ENCODE results near the gene SIAH2.

DNA sequence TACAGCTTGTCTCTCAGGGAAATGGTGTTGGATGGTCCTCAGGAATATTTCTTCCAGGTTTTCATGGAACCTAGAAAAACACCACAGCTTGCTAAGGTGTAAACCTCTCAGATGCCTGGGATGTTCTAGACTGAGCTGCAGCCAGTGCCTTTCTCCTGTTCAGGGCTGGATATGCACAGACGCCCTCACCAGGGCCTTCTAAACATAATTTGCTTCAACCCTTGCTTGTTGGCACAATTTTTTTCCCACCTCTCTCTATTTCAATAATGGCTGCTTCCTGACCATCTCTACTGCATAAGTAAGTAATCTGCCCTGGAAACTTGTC is 28.2 kb downstream of the SIAH2 start:
- TF ChIP-seq POLR2AphosphoS5 (IDR thresholded peaks at IDR 0.05; ENCODE audit: borderline replicate concordance, low read depth, low read length) (no peak), EZH2 (IDR thresholded peaks at IDR 0.05) (no peak), FOXP2 (optimal IDR thresholded peaks at IDR 0.05; ENCODE audit: control extremely low read depth, extremely low read length, insufficient read depth) (no peak)

Measured in SK-N-MC (cell line).